Suprapubic skin (tissue), 4 donors: ENCODE data around the gene SLC9C2. TPM values are rescaled to one million over a fixed set of nuclear protein-coding genes. Genes with fewer than 3 reads are reported as not detected.

ENCODE experiments used
- DNase-seq, 2 donors: peaks; one replicate each; pipeline ENCODE4 v3.0.0-alpha.2; 2019; ENCODE audit warnings: low spot score in 2 of 2
- H3K27ac ChIP-seq: fragments of 200-600 bp; sonication (generic); one replicate; pipeline ENCODE4 v1.5.1; 2019
- H3K27me3 ChIP-seq: fragments of 200-600 bp; sonication (generic); one replicate; pipeline ENCODE4 v1.5.1; 2019
- H3K36me3 ChIP-seq: fragments of 200-600 bp; sonication (generic); one replicate; pipeline ENCODE4 v1.5.1; 2019
- H3K4me1 ChIP-seq: fragments of 200-600 bp; sonication (generic); one replicate; pipeline ENCODE4 v1.5.1; 2019
- H3K4me3 ChIP-seq: fragments of 200-600 bp; sonication (generic); one replicate; pipeline ENCODE4 v1.5.1; 2019; ENCODE audit warnings: mild to moderate bottlenecking
- H3K9me3 ChIP-seq: fragments of 200-600 bp; sonication (generic); one replicate; pipeline ENCODE4 v1.5.1; 2019
- EP300 ChIP-seq: sonication (generic); formaldehyde crosslinking; IDR thresholded peaks from one replicate; pipeline ENCODE4 v1.6.1; 2017; ENCODE audit warnings: antibody characterized with exemption
- POLR2A ChIP-seq, 2 donors: fragments of 450-650 bp; IDR thresholded peaks; one replicate each; pipeline ENCODE4 v1.6.1; 2017; ENCODE audit warnings: antibody characterized with exemption in 2 of 2, mild to moderate bottlenecking in 2 of 2, moderate library complexity in 2 of 2
- POLR2AphosphoS5 ChIP-seq, 3 donors: sonication (generic); formaldehyde crosslinking; IDR thresholded peaks; one replicate each; pipeline ENCODE4 v1.6.1; 2017; ENCODE audit warnings: antibody characterized with exemption in 3 of 3
- WGBS: methylation state at CpG from one replicate; pipeline ENCODE4 v1.1.5; 2018; 5-methylcytosine and 5-hydroxymethylcytosine counted together
- total RNA-seq, 4 donors: library from RNA; depleted of rRNA; stranded (reverse); fragments of >200 nt; gene quantifications; one replicate each; pipeline ENCODE4 v1.1.0, GENCODE V29; 2016
- TF ChIP-seq, protein P1 (sequence below), 2 donors: fragments of 200-600 bp in 1 of 2; fragments of 450-650 bp in 1 of 2; sonication (generic) in 1 of 2; IDR thresholded peaks; one replicate each; pipeline ENCODE4 v1.5.1; 2016 to 2019; ENCODE audit warnings: antibody characterized with exemption in 2 of 2, mild to moderate bottlenecking in 1 of 2, moderate library complexity in 1 of 2

Gene SLC9C2
- total RNA-seq, 4 donors from 2014 or later, result not detected

DNA sequence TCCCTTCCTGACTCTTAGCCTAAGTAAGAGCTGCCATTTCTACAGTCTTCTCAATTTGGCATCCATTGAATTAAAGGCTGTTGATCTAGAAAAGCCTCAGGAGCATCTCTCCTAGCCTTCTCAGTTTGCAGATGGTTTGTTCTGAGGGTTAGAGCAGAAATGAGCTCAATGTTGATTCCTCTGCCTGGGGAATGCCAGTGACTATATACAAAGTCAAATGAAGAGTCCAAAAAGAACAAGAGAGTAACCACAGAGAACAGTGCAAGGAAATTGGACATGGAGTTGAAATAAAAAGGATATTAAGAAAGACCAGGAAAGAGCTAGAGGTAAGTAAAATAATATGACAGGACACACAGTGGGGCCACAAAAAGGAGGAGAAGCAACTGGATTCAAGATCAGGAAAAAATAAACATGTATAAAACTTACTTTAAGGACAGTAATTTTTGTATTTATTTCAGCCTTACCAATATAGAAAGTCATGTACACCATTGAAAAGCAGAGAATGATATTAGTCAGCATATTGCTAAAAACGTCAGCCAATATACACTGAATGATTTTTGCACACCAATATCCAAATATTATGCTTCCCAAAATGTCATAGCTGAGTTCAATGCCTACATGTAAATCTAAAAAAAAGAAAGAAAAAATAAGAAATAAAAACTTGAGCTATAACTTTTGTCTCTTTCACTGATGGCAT, 21.3 kb downstream of the SLC9C2 start:
- no peak overlapping the region for H3K4me3 ChIP-seq
- 71% methylated on average over 1 of the region's 1 CpG for WGBS
- H3K4me1 ChIP-seq, result no peaks in the 10 kb centered on the region
- no peak for DNase-seq
- no peaks in the 10 kb centered on the region for H3K27me3 ChIP-seq
- H3K36me3 ChIP-seq, result no peaks in the 10 kb centered on the region
- H3K27ac ChIP-seq, result no peak overlapping the region
- no peaks in the 10 kb centered on the region for H3K9me3 ChIP-seq
- TF ChIP-seq, protein P1, sequence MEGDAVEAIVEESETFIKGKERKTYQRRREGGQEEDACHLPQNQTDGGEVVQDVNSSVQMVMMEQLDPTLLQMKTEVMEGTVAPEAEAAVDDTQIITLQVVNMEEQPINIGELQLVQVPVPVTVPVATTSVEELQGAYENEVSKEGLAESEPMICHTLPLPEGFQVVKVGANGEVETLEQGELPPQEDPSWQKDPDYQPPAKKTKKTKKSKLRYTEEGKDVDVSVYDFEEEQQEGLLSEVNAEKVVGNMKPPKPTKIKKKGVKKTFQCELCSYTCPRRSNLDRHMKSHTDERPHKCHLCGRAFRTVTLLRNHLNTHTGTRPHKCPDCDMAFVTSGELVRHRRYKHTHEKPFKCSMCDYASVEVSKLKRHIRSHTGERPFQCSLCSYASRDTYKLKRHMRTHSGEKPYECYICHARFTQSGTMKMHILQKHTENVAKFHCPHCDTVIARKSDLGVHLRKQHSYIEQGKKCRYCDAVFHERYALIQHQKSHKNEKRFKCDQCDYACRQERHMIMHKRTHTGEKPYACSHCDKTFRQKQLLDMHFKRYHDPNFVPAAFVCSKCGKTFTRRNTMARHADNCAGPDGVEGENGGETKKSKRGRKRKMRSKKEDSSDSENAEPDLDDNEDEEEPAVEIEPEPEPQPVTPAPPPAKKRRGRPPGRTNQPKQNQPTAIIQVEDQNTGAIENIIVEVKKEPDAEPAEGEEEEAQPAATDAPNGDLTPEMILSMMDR (IDR thresholded peaks at IDR 0.05), result no peak
- no peak for TF ChIP-seq POLR2A (IDR thresholded peaks at IDR 0.05)
- TF ChIP-seq POLR2AphosphoS5 (IDR thresholded peaks at IDR 0.05), result no peak
- TF ChIP-seq EP300, result no peak

GRCh38 chr1:173580658-173581057, 22.2 kb downstream of the SLC9C2 start:
- TF ChIP-seq, protein P1 (IDR thresholded peaks at IDR 0.05), result no peak
- TF ChIP-seq EP300 (no peak), POLR2AphosphoS5 (IDR thresholded peaks at IDR 0.05) (no peak), POLR2A (IDR thresholded peaks at IDR 0.05) (no peak)
- H3K9me3 ChIP-seq, result no peaks in the 10 kb centered on the region
- H3K4me3 ChIP-seq, result no peak overlapping the region
- 74% methylated on average over 3 of the region's 3 CpGs for WGBS
- H3K4me1 ChIP-seq, result no peaks in the 10 kb centered on the region
- no peaks in the 10 kb centered on the region for H3K27me3 ChIP-seq
- no peak overlapping the region for H3K27ac ChIP-seq
- no peaks in the 10 kb centered on the region for H3K36me3 ChIP-seq
- no peak for DNase-seq

- Histone ChIP-seq H3K27ac (no peak overlapping the region), H3K36me3 (no peaks in the 10 kb centered on the region), H3K27me3 (no peaks in the 10 kb centered on the region), H3K4me3 (no peak overlapping the region), H3K4me1 (no peaks in the 10 kb centered on the region), H3K9me3 (no peaks in the 10 kb centered on the region)
- TF ChIP-seq, protein P1 (IDR thresholded peaks at IDR 0.05), result no peak
- TF ChIP-seq POLR2A (IDR thresholded peaks at IDR 0.05), result no peak
- TF ChIP-seq EP300, result no peak
- no peak for TF ChIP-seq POLR2AphosphoS5 (IDR thresholded peaks at IDR 0.05)
- 88% methylated on average over 3 of the region's 3 CpGs for WGBS
- DNase-seq, result no peak
Observed at GRCh38 chr1:173580071-173580470, 22.8 kb downstream of the SLC9C2 start.

- WGBS, result 97% methylated on average over 4 of the region's 4 CpGs
- TF ChIP-seq POLR2A (IDR thresholded peaks at IDR 0.05), result no peak
- TF ChIP-seq POLR2AphosphoS5 (IDR thresholded peaks at IDR 0.05), result no peak
- no peak for TF ChIP-seq EP300
- TF ChIP-seq, protein P1 (IDR thresholded peaks at IDR 0.05), result no peak
Observed at GRCh38 chr1:173573596-173573995, 29.3 kb downstream of the SLC9C2 start.

DNA sequence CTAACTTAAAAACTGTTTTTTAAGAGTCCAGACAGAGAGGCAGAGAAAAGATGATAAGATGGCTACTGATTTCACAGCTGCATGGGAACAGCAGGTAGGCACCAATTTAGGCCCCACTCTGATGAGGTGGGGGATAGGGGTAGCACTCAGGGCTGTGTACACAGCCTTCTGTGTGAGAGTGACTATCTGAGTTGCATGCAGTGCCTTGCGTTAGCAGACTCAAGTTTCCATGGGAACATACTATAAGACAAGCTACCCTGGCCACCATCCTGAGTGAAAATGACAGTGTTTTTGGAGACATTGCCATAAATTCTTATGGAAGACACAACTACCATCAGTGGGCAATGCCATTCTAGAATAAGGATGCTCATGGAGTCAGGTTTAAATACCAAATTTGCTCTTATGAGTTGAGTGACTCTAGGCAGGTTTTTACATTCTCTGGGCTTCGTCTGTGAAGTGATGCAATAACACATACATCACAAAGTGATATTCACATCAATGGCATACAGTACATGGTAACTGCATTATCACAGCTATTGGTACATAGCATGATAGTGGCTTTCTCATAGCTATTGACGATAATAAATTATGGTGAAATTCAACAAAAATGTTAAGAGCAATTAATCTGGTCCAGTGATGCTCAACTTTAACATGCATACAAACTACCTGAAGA, 30.5 kb downstream of the SLC9C2 start:
- Histone ChIP-seq H3K4me1 (no peaks in the 10 kb centered on the region), H3K36me3 (no peaks in the 10 kb centered on the region), H3K9me3 (no peaks in the 10 kb centered on the region), H3K27me3 (no peaks in the 10 kb centered on the region), H3K4me3 (no peak overlapping the region), H3K27ac (no peak overlapping the region)
- 97% methylated on average over 3 of the region's 3 CpGs for WGBS
- DNase-seq, result no peak
- TF ChIP-seq EP300 (no peak), POLR2A (IDR thresholded peaks at IDR 0.05) (no peak), POLR2AphosphoS5 (IDR thresholded peaks at IDR 0.05) (no peak)
- TF ChIP-seq, protein P1 (IDR thresholded peaks at IDR 0.05), result no peak

More at GRCh38 chr1:173573596-173573995, 29.3 kb downstream of the SLC9C2 start:
- Histone ChIP-seq H3K4me1 (no peaks in the 10 kb centered on the region), H3K36me3 (no peaks in the 10 kb centered on the region), H3K27me3 (no peaks in the 10 kb centered on the region), H3K4me3 (no peak overlapping the region), H3K27ac (no peak overlapping the region), H3K9me3 (no peaks in the 10 kb centered on the region)
- no peak for DNase-seq
